Measurements from ENCODE around the gene SIAE.

Gene SIAE

GRCh38 chr11:124681421-124681820 is 7.9 kb upstream of the SIAE start:
- TF ChIP-seq CTCF (IDR thresholded peaks at IDR 0.05; ENCODE audit: control insufficient read depth, extremely low read depth, insufficient read depth) = no peak
- DNase-seq (ENCODE audit: low read depth) = no peak
- H3K4me3 ChIP-seq (ENCODE audit: low read depth, low read length) = no peak overlapping the region

- DNase-seq (ENCODE audit: low read depth) = no peak
- TF ChIP-seq CTCF (IDR thresholded peaks at IDR 0.05; ENCODE audit: control insufficient read depth, extremely low read depth, insufficient read depth) = no peak
Observed at GRCh38 chr11:124678416-124678815, 4.9 kb upstream of the SIAE start.

GRCh38 chr11:124676386-124676785 is 2.8 kb upstream of the SIAE start:
- DNase-seq (ENCODE audit: low read depth) = no peak
- H3K4me3 ChIP-seq (ENCODE audit: low read depth, low read length) = no peak overlapping the region
- no peak for TF ChIP-seq CTCF (IDR thresholded peaks at IDR 0.05; ENCODE audit: control insufficient read depth, extremely low read depth, insufficient read depth)

More at GRCh38 chr11:124678416-124678815, 4.9 kb upstream of the SIAE start:
- H3K4me3 ChIP-seq (ENCODE audit: low read depth, low read length) = no peak overlapping the region

GRCh38 chr11:124674571-124674970 is 1.0 kb upstream of the SIAE start:
- TF ChIP-seq CTCF (IDR thresholded peaks at IDR 0.05; ENCODE audit: control insufficient read depth, extremely low read depth, insufficient read depth) = no peak
- peak overlapping the region; percentile 81 for H3K4me3 ChIP-seq (ENCODE audit: low read depth, low read length)
- DNase-seq (ENCODE audit: low read depth) = no peak

- no peak for TF ChIP-seq CTCF (IDR thresholded peaks at IDR 0.05; ENCODE audit: control insufficient read depth, extremely low read depth, insufficient read depth)
- no peak for DNase-seq (ENCODE audit: low read depth)
Observed at GRCh38 chr11:124674168-124674517, 604 bp upstream of the SIAE start.

GRCh38 chr11:124672536-124673215 is 863 bp downstream of the SIAE start:
- no peak for DNase-seq (ENCODE audit: low read depth)
- TF ChIP-seq CTCF (IDR thresholded peaks at IDR 0.05; ENCODE audit: control insufficient read depth, extremely low read depth, insufficient read depth) = no peak
- peak overlapping the region; percentile 81 for H3K4me3 ChIP-seq (ENCODE audit: low read depth, low read length)

More at GRCh38 chr11:124674168-124674517, 604 bp upstream of the SIAE start:
- peak overlapping the region; percentile 81 for H3K4me3 ChIP-seq (ENCODE audit: low read depth, low read length)

GRCh38 chr11:124670732-124671131 is 2.8 kb downstream of the SIAE start:
- H3K4me3 ChIP-seq (ENCODE audit: low read depth, low read length) = no peak overlapping the region
- DNase-seq (ENCODE audit: low read depth) = no peak
- no peak for TF ChIP-seq CTCF (IDR thresholded peaks at IDR 0.05; ENCODE audit: control insufficient read depth, extremely low read depth, insufficient read depth)
